HCEC 1CT (cell line): Measurements from ENCODE around the gene MEG3.

Source experiments
- DNase-seq: peaks from one replicate; pipeline ENCODE4 v3.0.0-alpha.2; 2017

MEG3 gene

GRCh38 chr14:100851586-100851916 is 25.6 kb downstream of the MEG3 start:
- DNase-seq, result no peak

GRCh38 chr14:100851946-100852620 is 26.2 kb downstream of the MEG3 start:
- no peak for DNase-seq

GRCh38 chr14:100854435-100854834 is 28.5 kb downstream of the MEG3 start:
- DNase-seq, result no peak

- no peak for DNase-seq
Measured at GRCh38 chr14:100855256-100855930, 29.5 kb downstream of the MEG3 start.

- no peak for DNase-seq
Measured at GRCh38 chr14:100856056-100856950, 30.4 kb downstream of the MEG3 start.

GRCh38 chr14:100857233-100857922 is 31.5 kb downstream of the MEG3 start:
- DNase-seq, result no peak

GRCh38 chr14:100857923-100858837 is 32.3 kb downstream of the MEG3 start:
- no peak for DNase-seq

- no peak for DNase-seq
Measured at GRCh38 chr14:100858838-100859220, 32.9 kb downstream of the MEG3 start.

- DNase-seq, result no peak
Measured at GRCh38 chr14:100859781-100860180, 33.9 kb downstream of the MEG3 start.

GRCh38 chr14:100860556-100861187 is 34.8 kb downstream of the MEG3 start:
- DNase-seq, result no peak

GRCh38 chr14:100861188-100861936 is 35.4 kb downstream of the MEG3 start:
- DNase-seq, result no peak

GRCh38 chr14:100861937-100862247 is 36.0 kb downstream of the MEG3 start:
- no peak for DNase-seq

GRCh38 chr14:100862277-100862676 is 36.4 kb downstream of the MEG3 start:
- no peak for DNase-seq

- DNase-seq, result no peak
Measured at GRCh38 chr14:100862793-100863192, 36.9 kb downstream of the MEG3 start.

- no peak for DNase-seq
Measured at GRCh38 chr14:100864206-100864605, 38.3 kb downstream of the MEG3 start.

- no peak for DNase-seq
Measured at GRCh38 chr14:100864960-100865681, 39.2 kb downstream of the MEG3 start.

GRCh38 chr14:100865682-100866591 is 40.0 kb downstream of the MEG3 start:
- DNase-seq, result no peak

- no peak for DNase-seq
Measured at GRCh38 chr14:100866666-100867630, 41.0 kb downstream of the MEG3 start.
